Activated CD4-positive, alpha-beta T cell treated with anti-CD3 and anti-CD28 coated beads, Interleukin-2, amount 10 ng/mL, durations not matched to agents 24 days and 14 days (primary cell): Measurements from ENCODE around the gene RAB26. TPM values are rescaled to one million over a fixed set of nuclear protein-coding genes. Genes with fewer than 3 reads are reported as not detected.
A peak's percentile ranks its signal among the peaks of the same experiment; 100 is the strongest.

Experiments
- DNase-seq: peaks from one replicate; pipeline ENCODE4 v3.0.0; 2022
- H3K27ac Mint-ChIP-seq: one replicate; pipeline ENCODE4 v1.8.0; 2022; ENCODE audit warnings: mild to moderate bottlenecking, mixed read lengths
- H3K27me3 Mint-ChIP-seq: one replicate; pipeline ENCODE4 v1.8.0; 2022; ENCODE audit warnings: mixed read lengths
- H3K36me3 Mint-ChIP-seq: one replicate; pipeline ENCODE4 v1.8.0; 2022; ENCODE audit warnings: low read depth, mild to moderate bottlenecking, mixed read lengths
- H3K4me1 Mint-ChIP-seq: one replicate; pipeline ENCODE4 v1.8.0; 2021; ENCODE audit warnings: mixed read lengths
- H3K4me3 Mint-ChIP-seq: one replicate; pipeline ENCODE4 v1.8.0; 2022; ENCODE audit warnings: mild to moderate bottlenecking, moderate library complexity, mixed read lengths
- H3K9me3 Mint-ChIP-seq: one replicate; pipeline ENCODE4 v1.8.0; 2021; ENCODE audit warnings: mixed read lengths
- intact Hi-C: fragments of 100-400 bp; cut with micrococcal nuclease; formaldehyde crosslinking; loops from one replicate; pipeline ENCODE4 v1.15.1; 2023
- total RNA-seq: library from RNA; stranded (reverse); gene quantifications from 2 replicates; pipeline ENCODE4 v1.2.3, GENCODE V29; 2022

Gene RAB26
- total RNA-seq, 1 donor from 2014 or later, result 1.0 TPM

GRCh38 chr16:2143878-2144485 lies 4.4 kb upstream of the RAB26 start:
- H3K36me3 Mint-ChIP-seq, result no peaks in the 10 kb centered on the region
- no peak overlapping the region for H3K27ac Mint-ChIP-seq

GRCh38 chr16:2145843-2146242 lies 2.6 kb upstream of the RAB26 start:
- Mint-ChIP-seq H3K36me3 (no peaks in the 10 kb centered on the region), H3K4me1 (peaks cover 4% of the 10 kb centered on the region), H3K4me3 (no peak overlapping the region), H3K9me3 (no peaks in the 10 kb centered on the region), H3K27ac (no peak overlapping the region), H3K27me3 (peaks cover 8% of the 10 kb centered on the region)
- no peak for DNase-seq
- intact Hi-C loops, result no loop called here

More at GRCh38 chr16:2143878-2144485, 4.4 kb upstream of the RAB26 start:
- Mint-ChIP-seq H3K4me1 (peaks cover 2% of the 10 kb centered on the region), H3K27me3 (peaks cover 6% of the 10 kb centered on the region), H3K9me3 (no peaks in the 10 kb centered on the region), H3K4me3 (no peak overlapping the region)
- DNase-seq, result no peak
- intact Hi-C loops, result no loop called here

GRCh38 chr16:2147378-2147777 lies 1.0 kb upstream of the RAB26 start:
- Mint-ChIP-seq H3K9me3 (no peaks in the 10 kb centered on the region), H3K36me3 (peaks cover 14% of the 10 kb centered on the region), H3K27me3 (peaks cover 5% of the 10 kb centered on the region), H3K27ac (no peak overlapping the region), H3K4me3 (no peak overlapping the region), H3K4me1 (peaks cover 8% of the 10 kb centered on the region)
- DNase-seq, result no peak
- intact Hi-C loops, result no loop called here

- H3K4me3 Mint-ChIP-seq, result peak overlapping the region; percentile 69
- peaks cover 29% of the 10 kb centered on the region for H3K36me3 Mint-ChIP-seq
- H3K4me1 Mint-ChIP-seq, result peaks cover 8% of the 10 kb centered on the region
- no peak overlapping the region for H3K27ac Mint-ChIP-seq
- peaks cover 5% of the 10 kb centered on the region for H3K27me3 Mint-ChIP-seq
- DNase-seq, result peak; percentile 78
- intact Hi-C loops, result no loop called here
- H3K9me3 Mint-ChIP-seq, result no peaks in the 10 kb centered on the region
These were observed 547 bp downstream of the RAB26 start for GRCh38 chr16:2148714-2149629.

GRCh38 chr16:2149630-2150417 lies 1.4 kb downstream of the RAB26 start:
- Mint-ChIP-seq H3K27ac (no peak overlapping the region), H3K36me3 (peaks cover 38% of the 10 kb centered on the region), H3K4me3 (peak overlapping the region; percentile 69), H3K4me1 (peaks cover 8% of the 10 kb centered on the region), H3K9me3 (no peaks in the 10 kb centered on the region), H3K27me3 (peaks cover 5% of the 10 kb centered on the region)
- no peak for DNase-seq
- intact Hi-C loops, result no loop called here

- Mint-ChIP-seq H3K4me3 (peak overlapping the region; percentile 92), H3K9me3 (no peaks in the 10 kb centered on the region), H3K4me1 (peaks cover 12% of the 10 kb centered on the region), H3K27ac (no peak overlapping the region), H3K36me3 (peaks cover 45% of the 10 kb centered on the region), H3K27me3 (peaks cover 5% of the 10 kb centered on the region)
- intact Hi-C loops, result no loop called here
- DNase-seq, result no peak
These were observed 2.2 kb downstream of the RAB26 start for GRCh38 chr16:2150418-2151187.

GRCh38 chr16:2151188-2152091 lies 3.0 kb downstream of the RAB26 start:
- intact Hi-C loops, result no loop called here
- Mint-ChIP-seq H3K4me1 (peaks cover 15% of the 10 kb centered on the region), H3K36me3 (peaks cover 45% of the 10 kb centered on the region), H3K9me3 (no peaks in the 10 kb centered on the region), H3K27me3 (peaks cover 5% of the 10 kb centered on the region), H3K27ac (peak overlapping the region; percentile 69), H3K4me3 (peak overlapping the region; percentile 92)
- no peak for DNase-seq

- DNase-seq, result peak; percentile 68
- H3K4me3 Mint-ChIP-seq, result peak overlapping the region; percentile 92
- peaks cover 27% of the 10 kb centered on the region for H3K4me1 Mint-ChIP-seq
- peaks cover 2% of the 10 kb centered on the region for H3K27me3 Mint-ChIP-seq
- H3K27ac Mint-ChIP-seq, result peak overlapping the region; percentile 92
- H3K9me3 Mint-ChIP-seq, result no peaks in the 10 kb centered on the region
- intact Hi-C loops, result no loop called here
- H3K36me3 Mint-ChIP-seq, result peaks cover 47% of the 10 kb centered on the region
These were observed 4.5 kb downstream of the RAB26 start for GRCh38 chr16:2152695-2153506.

GRCh38 chr16:2154533-2155090 lies 6.2 kb downstream of the RAB26 start:
- Mint-ChIP-seq H3K4me1 (peaks cover 32% of the 10 kb centered on the region), H3K4me3 (peak overlapping the region; percentile 92), H3K27ac (peak overlapping the region; percentile 92), H3K9me3 (no peaks in the 10 kb centered on the region), H3K27me3 (peaks cover 2% of the 10 kb centered on the region), H3K36me3 (peaks cover 47% of the 10 kb centered on the region)
- intact Hi-C loops, result loop anchor here (1.0 to 5.0 kb wide), 8 partner anchors 60 to 598 kb away; partner anchors contain the start of genes ATP6V0C, E4F1, ECI1 and NTHL1
- no peak for DNase-seq

- Mint-ChIP-seq H3K4me3 (peak within 1 kb of the TSS; percentile 92), H3K9me3 (no peaks in the 10 kb centered on the region), H3K4me1 (peaks cover 28% of the 10 kb centered on the region), H3K27me3 (no peaks in the 10 kb centered on the region), H3K27ac (peak within 1 kb of the TSS; percentile 94), H3K36me3 (peaks cover 47% of the 10 kb centered on the region)
- intact Hi-C loops, result loop anchor here (1.0 to 5.0 kb wide), 8 partner anchors 59 to 597 kb away; partner anchors contain the start of genes ATP6V0C, E4F1, ECI1 and NTHL1
- peak; percentile 99 for DNase-seq
These were observed 6.9 kb downstream of the RAB26 start, which contains the start of gene TRAF7 for GRCh38 chr16:2155091-2155950. Gene TRAF7, plus strand, starts transcription at chr16:2155782. Its CDS starts 8,139 bp downstream, at chr16:2163921.
